Measurements from ENCODE around the gene CSF2. TPM values are rescaled to one million over a fixed set of nuclear protein-coding genes. Genes with fewer than 3 reads are reported as not detected.

Gene CSF2
- polyA plus RNA-seq, 1 experiment, result not detected

DNA sequence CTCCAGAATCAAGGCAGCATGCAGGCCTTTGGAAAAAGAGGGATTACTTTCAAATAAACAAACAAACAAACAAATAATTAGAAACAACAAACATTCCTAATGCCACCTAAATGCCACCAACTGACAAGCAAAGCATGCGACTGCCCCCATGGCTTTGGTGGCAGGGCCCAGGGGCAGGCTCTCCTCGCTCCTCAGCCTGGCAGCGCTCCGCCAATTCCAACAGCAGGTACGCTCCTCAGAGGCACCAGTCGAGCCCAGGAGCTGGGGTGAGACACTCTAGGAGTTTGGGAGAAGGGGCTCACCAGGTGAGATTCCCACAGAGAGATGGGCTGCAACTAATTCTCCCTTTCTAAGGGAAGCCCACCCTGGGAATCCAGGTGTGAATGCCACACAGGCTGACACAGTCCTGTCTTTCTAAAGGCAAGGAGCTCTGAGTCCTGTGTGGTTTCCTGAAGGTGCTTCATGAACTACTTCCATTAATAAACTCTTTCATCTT lies 27.8 kb downstream of the CSF2 start:
- no peak for DNase-seq (ENCODE audit: low read depth, low spot score)
- Histone ChIP-seq H3K27me3 (ENCODE audit: control insufficient read depth, insufficient read depth, low read length) (no peaks in the 10 kb centered on the region), H3K9me3 (ENCODE audit: control insufficient read depth, insufficient read depth, low read length) (peaks cover 4% of the 10 kb centered on the region; the same call in 1 of the 2 replicates), H3K27ac (ENCODE audit: low read depth, low read length) (no peak overlapping the region), H3K4me3 (ENCODE audit: low read depth, low read length) (no peak overlapping the region)
- TF ChIP-seq, protein P1, sequence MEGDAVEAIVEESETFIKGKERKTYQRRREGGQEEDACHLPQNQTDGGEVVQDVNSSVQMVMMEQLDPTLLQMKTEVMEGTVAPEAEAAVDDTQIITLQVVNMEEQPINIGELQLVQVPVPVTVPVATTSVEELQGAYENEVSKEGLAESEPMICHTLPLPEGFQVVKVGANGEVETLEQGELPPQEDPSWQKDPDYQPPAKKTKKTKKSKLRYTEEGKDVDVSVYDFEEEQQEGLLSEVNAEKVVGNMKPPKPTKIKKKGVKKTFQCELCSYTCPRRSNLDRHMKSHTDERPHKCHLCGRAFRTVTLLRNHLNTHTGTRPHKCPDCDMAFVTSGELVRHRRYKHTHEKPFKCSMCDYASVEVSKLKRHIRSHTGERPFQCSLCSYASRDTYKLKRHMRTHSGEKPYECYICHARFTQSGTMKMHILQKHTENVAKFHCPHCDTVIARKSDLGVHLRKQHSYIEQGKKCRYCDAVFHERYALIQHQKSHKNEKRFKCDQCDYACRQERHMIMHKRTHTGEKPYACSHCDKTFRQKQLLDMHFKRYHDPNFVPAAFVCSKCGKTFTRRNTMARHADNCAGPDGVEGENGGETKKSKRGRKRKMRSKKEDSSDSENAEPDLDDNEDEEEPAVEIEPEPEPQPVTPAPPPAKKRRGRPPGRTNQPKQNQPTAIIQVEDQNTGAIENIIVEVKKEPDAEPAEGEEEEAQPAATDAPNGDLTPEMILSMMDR (IDR thresholded peaks at IDR 0.05; ENCODE audit: low read depth, low read length), result no peak
- POLR2A ChIA-PET, result no interaction called here
- CTCF ChIA-PET, result interaction anchor here (0.6 to 2.4 kb wide), 3 partner anchors 39 to 514 kb away, joined by 4 to 7 read pairs (median 5); no protein-coding TSS in a partner anchor

DNA sequence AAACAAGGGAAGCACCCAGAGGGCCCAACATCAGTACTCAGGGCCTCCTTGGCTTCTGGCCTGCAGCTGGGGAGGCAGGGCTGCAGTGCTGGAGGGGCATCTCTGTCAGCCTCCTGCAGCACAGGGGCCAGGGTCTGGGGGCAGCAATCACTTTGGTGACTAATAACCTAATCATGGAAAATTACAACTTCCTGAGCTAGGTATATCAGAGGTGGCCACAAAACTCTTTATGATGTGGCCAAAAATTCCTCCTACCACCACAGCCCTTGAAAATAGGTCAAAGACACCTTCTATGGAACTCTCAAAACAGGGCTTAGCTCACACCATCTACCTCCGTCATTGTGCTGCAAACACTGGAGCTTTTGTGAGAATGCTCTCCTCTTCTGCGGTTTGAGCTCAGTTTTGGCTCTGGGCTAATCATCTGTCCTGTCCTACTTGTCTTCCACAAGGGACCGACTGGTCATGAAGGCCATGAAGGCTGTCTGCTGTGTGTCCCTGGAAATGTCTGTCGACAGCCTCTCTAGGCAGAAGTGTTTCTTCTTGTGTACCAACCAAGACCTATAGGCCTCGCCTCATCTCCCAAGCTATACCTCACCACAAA lies 28.6 kb downstream of the CSF2 start:
- H3K27me3 ChIP-seq (ENCODE audit: control insufficient read depth, insufficient read depth, low read length), result no peaks in the 10 kb centered on the region
- ChIA-PET CTCF (interaction anchor here (0.6 to 2.4 kb wide), 4 partner anchors 40 to 515 kb away, joined by 3 to 7 read pairs (median 4); no protein-coding TSS in a partner anchor), POLR2A (interaction anchor here (0.6 kb wide), 1 partner anchor 120 kb away, joined by 3 read pairs; no protein-coding TSS in a partner anchor)
- no peak overlapping the region for H3K4me3 ChIP-seq (ENCODE audit: low read depth, low read length)
- DNase-seq (ENCODE audit: low read depth, low spot score), result no peak
- H3K27ac ChIP-seq (ENCODE audit: low read depth, low read length), result no peak overlapping the region
- TF ChIP-seq, protein P1 (IDR thresholded peaks at IDR 0.05; ENCODE audit: low read depth, low read length), result no peak
- peaks cover 4% of the 10 kb centered on the region; the same call in 1 of the 2 replicates for H3K9me3 ChIP-seq (ENCODE audit: control insufficient read depth, insufficient read depth, low read length)

DNA sequence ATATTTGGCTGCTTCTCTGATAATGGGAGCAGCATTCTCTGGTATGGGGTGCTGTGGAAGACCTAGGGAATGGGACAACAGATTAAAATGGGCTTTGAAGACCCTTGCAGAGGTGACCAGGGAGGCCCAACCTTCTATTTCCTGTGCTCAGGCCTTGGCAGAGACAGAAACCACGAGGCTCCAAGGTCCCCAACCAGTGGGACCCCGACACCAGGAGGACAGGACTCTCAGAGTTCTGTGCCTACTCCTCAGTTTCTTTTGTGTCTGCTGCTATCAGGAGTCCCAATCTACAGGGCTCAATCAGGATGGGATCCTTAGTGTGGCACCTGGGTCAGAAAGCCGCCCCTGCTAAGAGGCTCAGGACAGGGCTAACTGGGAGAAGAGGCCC lies 29.3 kb downstream of the CSF2 start:
- TF ChIP-seq, protein P1 (IDR thresholded peaks at IDR 0.05; ENCODE audit: low read depth, low read length), result no peak
- DNase-seq (ENCODE audit: low read depth, low spot score), result no peak
- H3K4me3 ChIP-seq (ENCODE audit: low read depth, low read length), result no peak overlapping the region
- H3K9me3 ChIP-seq (ENCODE audit: control insufficient read depth, insufficient read depth, low read length), result peaks cover 4% of the 10 kb centered on the region; the same call in 1 of the 2 replicates
- ChIA-PET POLR2A (interaction anchor here (0.7 kb wide), 1 partner anchor 906 kb away, joined by 5 read pairs; no protein-coding TSS in a partner anchor), CTCF (interaction anchor here (1.0 to 2.4 kb wide), 2 partner anchors 40 to 77 kb away, joined by 3 to 7 read pairs; no protein-coding TSS in a partner anchor)
- H3K27me3 ChIP-seq (ENCODE audit: control insufficient read depth, insufficient read depth, low read length), result no peaks in the 10 kb centered on the region
- peak overlapping the region; percentile 85 for H3K27ac ChIP-seq (ENCODE audit: low read depth, low read length)

DNA sequence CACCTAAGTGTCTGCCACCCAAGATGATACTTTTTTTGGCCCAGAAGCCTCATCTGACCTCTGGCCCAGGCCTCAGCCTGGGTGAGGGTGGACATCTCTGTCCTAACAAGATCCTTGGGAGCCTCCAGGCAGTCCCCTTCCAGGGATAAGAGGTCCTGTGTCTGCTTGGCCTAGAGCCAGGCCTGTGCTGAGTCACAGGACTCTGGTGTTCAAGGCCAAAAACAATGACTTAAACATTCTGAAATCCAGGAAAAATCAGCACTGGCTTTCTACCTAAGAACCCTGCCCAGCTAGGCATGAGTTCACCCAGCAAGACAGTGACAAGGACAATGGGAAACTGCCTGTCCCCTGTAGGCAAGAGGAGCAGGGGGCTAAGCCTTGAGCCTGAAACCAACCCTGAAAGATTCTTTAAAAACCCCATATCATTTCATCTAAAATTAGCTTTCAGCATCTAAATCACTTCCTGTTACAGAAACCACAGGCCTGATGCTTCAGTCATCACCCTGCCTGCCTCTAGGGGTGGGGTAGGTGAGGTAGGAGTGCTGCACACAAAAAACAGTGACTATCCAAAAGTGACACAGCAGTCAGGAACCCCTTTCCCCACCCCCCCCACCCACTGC lies 29.9 kb downstream of the CSF2 start:
- no peak overlapping the region for H3K4me3 ChIP-seq (ENCODE audit: low read depth, low read length)
- POLR2A ChIA-PET, result interaction anchor here (0.7 to 1.7 kb wide), 2 partner anchors 9 to 907 kb away, joined by 5 read pairs; no protein-coding TSS in a partner anchor
- TF ChIP-seq, protein P1 (IDR thresholded peaks at IDR 0.05; ENCODE audit: low read depth, low read length), result no peak
- H3K27me3 ChIP-seq (ENCODE audit: control insufficient read depth, insufficient read depth, low read length), result no peaks in the 10 kb centered on the region
- H3K27ac ChIP-seq (ENCODE audit: low read depth, low read length), result peak overlapping the region; percentile 85
- peaks cover 4% of the 10 kb centered on the region; the same call in 1 of the 2 replicates for H3K9me3 ChIP-seq (ENCODE audit: control insufficient read depth, insufficient read depth, low read length)
- peak; percentile 74 for DNase-seq (ENCODE audit: low read depth, low spot score)
- CTCF ChIA-PET, result interaction anchor here (2.4 kb wide), 1 partner anchor 41 kb away, joined by 7 read pairs; no protein-coding TSS in a partner anchor
